HepG2 (cell line): ENCODE data around the gene MAP1LC3A. TPM values are rescaled to one million over a fixed set of nuclear protein-coding genes. Genes with fewer than 3 reads are reported as not detected.

Experiments used
- GPBP1L1 ChIP-seq: sonication (generic); formaldehyde crosslinking; IDR thresholded peaks from 2 replicates; pipeline ENCODE4 v1.5.0; 2020; ENCODE audit warnings: mild to moderate bottlenecking, missing genetic modification reagents
- HNRNPH1 ChIP-seq: fragments of 200-400 bp; formaldehyde crosslinking; optimal IDR thresholded peaks from 2 replicates; pipeline ENCODE3; 2017; ENCODE audit warnings: mild to moderate bottlenecking, low read depth, low read length
- HOMEZ ChIP-seq: IDR thresholded peaks from 2 replicates; pipeline ENCODE4 v1.6.1; 2016; ENCODE audit warnings: low read depth
- JUND ChIP-seq: sonication (generic); formaldehyde crosslinking; IDR thresholded peaks from 2 replicates; pipeline ENCODE4 v1.8.0; 2022; ENCODE audit warnings: mild to moderate bottlenecking, missing genetic modification reagents
- MATR3 ChIP-seq: sonication (generic); formaldehyde crosslinking; IDR thresholded peaks from 2 replicates; pipeline ENCODE4 v1.4.0; 2020; ENCODE audit warnings: missing genetic modification reagents
- PTBP1 ChIP-seq: fragments of 200-400 bp; formaldehyde crosslinking; IDR thresholded peaks from 2 replicates; pipeline ENCODE4 v1.6.1; 2018; ENCODE audit warnings: low read length, low read depth; ENCODE audit not compliant: poor library complexity, severe bottlenecking
- RARA ChIP-seq: IDR thresholded peaks from 2 replicates; pipeline ENCODE4 v1.6.1; 2016; ENCODE audit warnings: missing genetic modification reagents, missing compliant biosample characterization
- SIX1 ChIP-seq: sonication (generic); formaldehyde crosslinking; IDR thresholded peaks from 2 replicates; pipeline ENCODE4 v1.4.0; 2020; ENCODE audit warnings: missing genetic modification reagents, borderline replicate concordance
- SMAD1 ChIP-seq: sonication (generic); formaldehyde crosslinking; IDR thresholded peaks from 2 replicates; pipeline ENCODE4 v1.4.0; 2020; ENCODE audit warnings: missing genetic modification reagents, low read depth, mild to moderate bottlenecking, borderline replicate concordance
- ZBTB10 ChIP-seq: sonication (generic); formaldehyde crosslinking; IDR thresholded peaks from 2 replicates; pipeline ENCODE4 v1.4.0; 2020; ENCODE audit warnings: missing genetic modification reagents, borderline replicate concordance
- ZBTB49 ChIP-seq: sonication (generic); formaldehyde crosslinking; IDR thresholded peaks from 2 replicates; pipeline ENCODE4 v1.4.0; 2020; ENCODE audit warnings: missing genetic modification reagents, borderline replicate concordance
- ZNF24 ChIP-seq: fragments of 450-650 bp; IDR thresholded peaks from 2 replicates; pipeline ENCODE4 v1.6.1; 2017; ENCODE audit warnings: antibody characterized with exemption, mild to moderate bottlenecking
- ZNF382 ChIP-seq: sonication (generic); formaldehyde crosslinking; IDR thresholded peaks from 2 replicates; pipeline ENCODE4 v1.5.0; 2020; ENCODE audit warnings: missing genetic modification reagents, mild to moderate bottlenecking, borderline replicate concordance
- ZNF432 ChIP-seq: sonication (generic); formaldehyde crosslinking; IDR thresholded peaks from 2 replicates; pipeline ENCODE4 v1.5.0; 2020; ENCODE audit warnings: missing genetic modification reagents, mild to moderate bottlenecking, borderline replicate concordance
- ZNF577 ChIP-seq: sonication (generic); formaldehyde crosslinking; IDR thresholded peaks from 2 replicates; pipeline ENCODE4 v1.4.0; 2020; ENCODE audit warnings: mild to moderate bottlenecking, low read depth, missing genetic modification reagents, borderline replicate concordance
- ZNF724P ChIP-seq: sonication (generic); formaldehyde crosslinking; IDR thresholded peaks from 2 replicates; pipeline ENCODE4 v1.8.0; 2022; ENCODE audit warnings: missing genetic modification reagents, borderline replicate concordance
- ZSCAN31 ChIP-seq: sonication (generic); formaldehyde crosslinking; IDR thresholded peaks from 2 replicates; pipeline ENCODE4 v1.5.0; 2020; ENCODE audit warnings: low read depth, mild to moderate bottlenecking, missing genetic modification reagents
- polyA plus RNA-seq, 8 experiments: library from polyadenylated mRNA; depleted of rRNA in 3 of 8; stranded (reverse) in 7 of 8; unstranded in 1 of 8; fragments of >200 nt; fragmentation: Illumina TruSeq in 4 of 8; extraction: Trizol in 4 of 8; gene quantifications; 2 replicates each; pipeline versions ENCODE4 v1.2.1 to v1.2.3, GENCODE V29; 2011 to 2016; ENCODE audit warnings: low read depth in 4 of 8, missing spikeins in 1 of 8, mixed read lengths in 1 of 8; ENCODE audit not compliant: insufficient read depth in 1 of 8
- total RNA-seq, 5 experiments: library from RNA; depleted of rRNA; stranded (reverse); fragments of >200 nt; fragmentation: Illumina TruSeq; extraction: Trizol; gene quantifications; 2 replicates each; pipeline ENCODE4 v1.2.3, GENCODE V29; 2016; ENCODE audit warnings: low read depth in 1 of 5
- TF ChIP-seq, protein P1 (sequence below): sonication (generic); formaldehyde crosslinking; IDR thresholded peaks from 2 replicates; pipeline ENCODE4 v1.4.0; 2020; ENCODE audit warnings: missing genetic modification reagents

The MAP1LC3A gene
- total and polyA plus RNA-seq, 2 of the 13 experiments (the other 11 are each of a cell fraction or from before 2014, with no cell fraction given), result not detected

DNA sequence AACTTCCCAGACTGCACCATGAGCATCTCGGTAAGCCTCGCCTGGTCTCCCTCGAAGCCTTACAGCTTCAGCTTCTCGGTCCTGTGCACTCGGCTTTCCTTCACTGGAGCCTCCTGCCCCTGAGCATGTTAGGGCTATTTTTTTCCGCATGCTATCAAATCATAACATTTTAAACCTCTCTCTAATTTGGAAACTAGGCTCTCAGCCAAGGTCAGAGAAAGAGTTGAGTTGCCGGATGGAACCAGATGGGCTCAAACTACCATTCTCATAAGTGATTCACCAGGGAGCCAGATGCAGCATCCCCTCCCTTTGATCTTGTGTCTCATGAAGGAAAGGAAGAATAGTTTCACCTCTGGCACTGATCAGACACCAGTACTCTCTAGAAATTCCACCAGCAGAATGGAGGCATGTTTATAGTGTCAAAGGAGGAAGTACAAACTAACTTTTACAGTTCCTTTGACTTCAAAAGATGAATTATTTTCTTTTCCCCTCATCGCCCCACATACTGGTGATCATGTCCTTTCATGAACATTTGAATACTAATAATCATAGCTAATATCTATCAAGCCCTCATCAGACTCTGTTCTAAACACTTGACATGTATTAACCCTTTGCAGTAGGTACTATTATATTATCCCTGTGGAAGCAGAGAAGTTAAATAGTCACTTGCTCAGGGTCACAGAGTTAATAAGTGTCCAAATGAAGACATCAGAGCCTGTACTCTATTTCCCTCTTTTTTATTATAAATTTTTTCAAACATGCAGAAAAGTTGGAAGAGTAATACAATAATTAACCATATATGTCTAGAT lies 46.7 kb downstream of the MAP1LC3A start (continued):
- TF ChIP-seq, protein P1, sequence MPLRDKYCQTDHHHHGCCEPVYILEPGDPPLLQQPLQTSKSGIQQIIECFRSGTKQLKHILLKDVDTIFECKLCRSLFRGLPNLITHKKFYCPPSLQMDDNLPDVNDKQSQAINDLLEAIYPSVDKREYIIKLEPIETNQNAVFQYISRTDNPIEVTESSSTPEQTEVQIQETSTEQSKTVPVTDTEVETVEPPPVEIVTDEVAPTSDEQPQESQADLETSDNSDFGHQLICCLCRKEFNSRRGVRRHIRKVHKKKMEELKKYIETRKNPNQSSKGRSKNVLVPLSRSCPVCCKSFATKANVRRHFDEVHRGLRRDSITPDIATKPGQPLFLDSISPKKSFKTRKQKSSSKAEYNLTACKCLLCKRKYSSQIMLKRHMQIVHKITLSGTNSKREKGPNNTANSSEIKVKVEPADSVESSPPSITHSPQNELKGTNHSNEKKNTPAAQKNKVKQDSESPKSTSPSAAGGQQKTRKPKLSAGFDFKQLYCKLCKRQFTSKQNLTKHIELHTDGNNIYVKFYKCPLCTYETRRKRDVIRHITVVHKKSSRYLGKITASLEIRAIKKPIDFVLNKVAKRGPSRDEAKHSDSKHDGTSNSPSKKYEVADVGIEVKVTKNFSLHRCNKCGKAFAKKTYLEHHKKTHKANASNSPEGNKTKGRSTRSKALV (CRISPR knock-in tag), result no peak
- no peak for TF ChIP-seq JUND
- TF ChIP-seq SIX1 (CRISPR knock-in tag), result no peak
- no peak for TF ChIP-seq ZNF577 (CRISPR knock-in tag)
- no peak for TF ChIP-seq MATR3 (CRISPR knock-in tag)
- 0 out of 2 replicates have a peak, but pooled peaks have one; percentile 33 for TF ChIP-seq RARA (CRISPR knock-in tag)
- peak; percentile 27; the same call in 1 of the 2 replicates for TF ChIP-seq ZBTB10 (CRISPR knock-in tag)
- no peak for TF ChIP-seq PTBP1
- TF ChIP-seq HNRNPH1, result no peak
- TF ChIP-seq ZNF432 (CRISPR knock-in tag), result no peak
- TF ChIP-seq ZNF724P (CRISPR knock-in tag), result no peak
- TF ChIP-seq ZNF382, result no peak
- no peak for TF ChIP-seq SMAD1 (CRISPR knock-in tag)
- TF ChIP-seq ZNF24, result no peak
- no peak for TF ChIP-seq ZBTB49 (CRISPR knock-in tag)
- no peak for TF ChIP-seq ZSCAN31
- TF ChIP-seq HOMEZ, result peak; percentile 58
- no peak for TF ChIP-seq GPBP1L1 (CRISPR knock-in tag)
